ENCODE measurements around the gene CAVIN2.

GRCh38 chr2:191888400-191889166, 41.7 kb upstream of the CAVIN2 start:
- TF ChIP-seq RELA (CRISPR knock-in tag; IDR thresholded peaks at IDR 0.05; ENCODE audit: borderline replicate concordance), result no peak
- no peak for TF ChIP-seq NR1H2 (CRISPR knock-in tag; IDR thresholded peaks at IDR 0.05)
- no peak for TF ChIP-seq CTCF (IDR thresholded peaks at IDR 0.05)
- TF ChIP-seq AFF4 (CRISPR knock-in tag; IDR thresholded peaks at IDR 0.05; ENCODE audit: borderline replicate concordance), result no peak
- TF ChIP-seq USF2 (CRISPR knock-in tag; IDR thresholded peaks at IDR 0.05), result no peak
- no peak for TF ChIP-seq ARID4B (CRISPR knock-in tag; IDR thresholded peaks at IDR 0.05; ENCODE audit: borderline replicate concordance)
- TF ChIP-seq ATF2 (CRISPR knock-in tag; IDR thresholded peaks at IDR 0.05; ENCODE audit: borderline replicate concordance, low read depth), result no peak
